Spleen (tissue), 7 donors: ENCODE data around the gene INF2.
"Not testable (repeated sequence)": the region's sequence is repeated elsewhere in the genome, so short reads cannot be mapped to it uniquely, and the experiment has no call there.

Experiments
- POLR2A ChIP-seq, 3 donors: fragments of 450-650 bp; IDR thresholded peaks; one replicate each; pipeline ENCODE4 v1.5.1; 2017; ENCODE audit warnings: antibody characterized with exemption in 3 of 3, mild to moderate bottlenecking in 1 of 3
- POLR2AphosphoS5 ChIP-seq, 3 donors: sonication (generic); formaldehyde crosslinking; IDR thresholded peaks; one replicate each; pipeline ENCODE4 v1.5.1; 2017; ENCODE audit warnings: antibody characterized with exemption in 3 of 3
- TF ChIP-seq, protein P1 (sequence below), 11 experiments: fragments of 200-600 bp in 7 of 11; fragments of 450-650 bp in 4 of 11; sonication (generic) in 4 of 11; IDR thresholded peaks in 8 of 11; conservative IDR thresholded peaks in 3 of 11; 1 replicate in 7 of 11; 2 replicates in 4 of 11; pipeline versions ENCODE4 v1.4.0 to v1.8.0; 2016 to 2021; ENCODE audit warnings: antibody characterized with exemption in 11 of 11, inconsistent platforms in 4 of 11, mild to moderate bottlenecking in 1 of 11
- donor health status: DM: no; HTN: no; CAD: no; lungs with moderate emphysema.
- donor health status: DM: no; HTN: no; CAD: no.
- donor health status: DM: no; HTN: no; CAD: no.

DNA sequence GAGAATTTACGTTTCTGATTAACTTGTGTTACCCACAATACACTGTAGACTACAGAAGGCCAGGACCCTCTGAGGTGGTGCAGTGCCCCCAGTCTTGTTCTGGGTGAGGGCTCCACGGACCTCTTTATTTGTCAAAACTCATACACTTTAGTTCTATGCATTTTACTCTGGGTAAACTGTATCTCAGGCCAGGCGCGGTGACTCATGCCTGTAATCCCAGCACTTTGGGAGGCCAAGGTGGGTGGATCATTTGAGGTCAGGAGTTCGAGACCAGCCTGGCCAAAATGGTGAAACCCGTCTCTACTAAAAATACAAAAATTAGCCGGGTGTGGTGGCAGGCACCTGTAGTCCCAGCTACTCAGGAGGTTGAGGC, 22.9 kb upstream of the INF2 start:
- TF ChIP-seq POLR2AphosphoS5, POLR2A (IDR thresholded peaks at IDR 0.05): not testable (repeated sequence)
- TF ChIP-seq, protein P1, sequence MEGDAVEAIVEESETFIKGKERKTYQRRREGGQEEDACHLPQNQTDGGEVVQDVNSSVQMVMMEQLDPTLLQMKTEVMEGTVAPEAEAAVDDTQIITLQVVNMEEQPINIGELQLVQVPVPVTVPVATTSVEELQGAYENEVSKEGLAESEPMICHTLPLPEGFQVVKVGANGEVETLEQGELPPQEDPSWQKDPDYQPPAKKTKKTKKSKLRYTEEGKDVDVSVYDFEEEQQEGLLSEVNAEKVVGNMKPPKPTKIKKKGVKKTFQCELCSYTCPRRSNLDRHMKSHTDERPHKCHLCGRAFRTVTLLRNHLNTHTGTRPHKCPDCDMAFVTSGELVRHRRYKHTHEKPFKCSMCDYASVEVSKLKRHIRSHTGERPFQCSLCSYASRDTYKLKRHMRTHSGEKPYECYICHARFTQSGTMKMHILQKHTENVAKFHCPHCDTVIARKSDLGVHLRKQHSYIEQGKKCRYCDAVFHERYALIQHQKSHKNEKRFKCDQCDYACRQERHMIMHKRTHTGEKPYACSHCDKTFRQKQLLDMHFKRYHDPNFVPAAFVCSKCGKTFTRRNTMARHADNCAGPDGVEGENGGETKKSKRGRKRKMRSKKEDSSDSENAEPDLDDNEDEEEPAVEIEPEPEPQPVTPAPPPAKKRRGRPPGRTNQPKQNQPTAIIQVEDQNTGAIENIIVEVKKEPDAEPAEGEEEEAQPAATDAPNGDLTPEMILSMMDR (IDR thresholded peaks at IDR 0.05 in 8 of 11, conservative IDR thresholded peaks at IDR 0.05 in 3 of 11), result not testable (repeated sequence)
